Mammary epithelial cell (primary cell): ENCODE measurements around the gene KSR1.

Source experiments
- EZH2 ChIP-seq: IDR thresholded peaks from 2 replicates; pipeline ENCODE4 v1.6.1; 2012; ENCODE audit warnings: low read length, inconsistent platforms, borderline replicate concordance
- TF ChIP-seq, protein P1 (sequence below), 2 donors: IDR thresholded peaks in 1 of 2; conservative IDR thresholded peaks in 1 of 2; 2 replicates each; pipeline ENCODE4 v1.5.1; 2011 to 2012; ENCODE audit warnings: inconsistent platforms in 2 of 2, low read length in 2 of 2, mild to moderate bottlenecking in 2 of 2, control low read depth in 1 of 2, low read depth in 1 of 2; ENCODE audit not compliant: insufficient read depth in 1 of 2; ENCODE audit errors: extremely low read depth in 1 of 2

GRCh38 chr17:27646232-27646631, 190.0 kb downstream of the KSR1 start:
- TF ChIP-seq, protein P1, sequence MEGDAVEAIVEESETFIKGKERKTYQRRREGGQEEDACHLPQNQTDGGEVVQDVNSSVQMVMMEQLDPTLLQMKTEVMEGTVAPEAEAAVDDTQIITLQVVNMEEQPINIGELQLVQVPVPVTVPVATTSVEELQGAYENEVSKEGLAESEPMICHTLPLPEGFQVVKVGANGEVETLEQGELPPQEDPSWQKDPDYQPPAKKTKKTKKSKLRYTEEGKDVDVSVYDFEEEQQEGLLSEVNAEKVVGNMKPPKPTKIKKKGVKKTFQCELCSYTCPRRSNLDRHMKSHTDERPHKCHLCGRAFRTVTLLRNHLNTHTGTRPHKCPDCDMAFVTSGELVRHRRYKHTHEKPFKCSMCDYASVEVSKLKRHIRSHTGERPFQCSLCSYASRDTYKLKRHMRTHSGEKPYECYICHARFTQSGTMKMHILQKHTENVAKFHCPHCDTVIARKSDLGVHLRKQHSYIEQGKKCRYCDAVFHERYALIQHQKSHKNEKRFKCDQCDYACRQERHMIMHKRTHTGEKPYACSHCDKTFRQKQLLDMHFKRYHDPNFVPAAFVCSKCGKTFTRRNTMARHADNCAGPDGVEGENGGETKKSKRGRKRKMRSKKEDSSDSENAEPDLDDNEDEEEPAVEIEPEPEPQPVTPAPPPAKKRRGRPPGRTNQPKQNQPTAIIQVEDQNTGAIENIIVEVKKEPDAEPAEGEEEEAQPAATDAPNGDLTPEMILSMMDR (conservative IDR thresholded peaks at IDR 0.05 in 1 of 2, IDR thresholded peaks at IDR 0.05 in 1 of 2; ENCODE audit: extremely low read depth in 1 of 2, insufficient read depth in 1 of 2, low read depth in 1 of 2, low read length in 2 of 2) = no peak
- no peak for TF ChIP-seq EZH2
